ENCODE results near the gene MYH14.

DNA sequence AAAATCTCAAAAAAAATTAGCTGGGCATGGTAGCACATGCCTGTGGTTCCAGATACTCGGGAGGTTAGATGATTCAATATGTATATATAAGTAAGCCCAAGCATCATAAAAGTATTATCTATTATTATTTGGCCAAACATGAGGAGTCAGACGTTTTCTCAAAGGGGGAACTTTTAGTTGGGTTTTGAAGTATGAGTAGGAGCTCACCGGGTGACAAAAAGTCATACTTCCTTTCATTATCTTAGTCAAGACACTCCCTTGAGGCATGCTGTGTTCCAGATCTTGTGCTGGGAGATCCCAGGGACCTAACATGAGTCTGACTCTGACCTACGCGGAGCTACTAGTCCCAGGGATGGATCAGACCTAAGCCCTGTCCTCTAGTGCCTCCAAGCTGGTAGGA lies 8.2 kb upstream of the MYH14 start:
- TF ChIP-seq, protein P1, sequence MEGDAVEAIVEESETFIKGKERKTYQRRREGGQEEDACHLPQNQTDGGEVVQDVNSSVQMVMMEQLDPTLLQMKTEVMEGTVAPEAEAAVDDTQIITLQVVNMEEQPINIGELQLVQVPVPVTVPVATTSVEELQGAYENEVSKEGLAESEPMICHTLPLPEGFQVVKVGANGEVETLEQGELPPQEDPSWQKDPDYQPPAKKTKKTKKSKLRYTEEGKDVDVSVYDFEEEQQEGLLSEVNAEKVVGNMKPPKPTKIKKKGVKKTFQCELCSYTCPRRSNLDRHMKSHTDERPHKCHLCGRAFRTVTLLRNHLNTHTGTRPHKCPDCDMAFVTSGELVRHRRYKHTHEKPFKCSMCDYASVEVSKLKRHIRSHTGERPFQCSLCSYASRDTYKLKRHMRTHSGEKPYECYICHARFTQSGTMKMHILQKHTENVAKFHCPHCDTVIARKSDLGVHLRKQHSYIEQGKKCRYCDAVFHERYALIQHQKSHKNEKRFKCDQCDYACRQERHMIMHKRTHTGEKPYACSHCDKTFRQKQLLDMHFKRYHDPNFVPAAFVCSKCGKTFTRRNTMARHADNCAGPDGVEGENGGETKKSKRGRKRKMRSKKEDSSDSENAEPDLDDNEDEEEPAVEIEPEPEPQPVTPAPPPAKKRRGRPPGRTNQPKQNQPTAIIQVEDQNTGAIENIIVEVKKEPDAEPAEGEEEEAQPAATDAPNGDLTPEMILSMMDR (IDR thresholded peaks at IDR 0.05) = no peak
- TF ChIP-seq POLR2A (IDR thresholded peaks at IDR 0.05) = no peak
- TF ChIP-seq POLR2AphosphoS5 (IDR thresholded peaks at IDR 0.05) = no peak
